Measurements from ENCODE around the gene PRIMPOL. TPM values are rescaled to one million over a fixed set of nuclear protein-coding genes. Genes with fewer than 3 reads are reported as not detected.
A peak's percentile ranks its signal among the peaks of the same experiment; 100 is the strongest.

Gene PRIMPOL
- total RNA-seq, 2 donors from 2014 or later = 10.8 to 24.9 TPM

GRCh38 chr4:184675821-184676492 lies 26.4 kb downstream of the PRIMPOL start:
- Mint-ChIP-seq H3K27ac (peak overlapping the region in 1 of 2 donors; percentile 14), H3K36me3 (no peaks in the 10 kb centered on the region), H3K9me3 (no peaks in the 10 kb centered on the region)
- no peak for DNase-seq (ENCODE audit: low spot score in 2 of 2)
- no peak for ATAC-seq

DNA sequence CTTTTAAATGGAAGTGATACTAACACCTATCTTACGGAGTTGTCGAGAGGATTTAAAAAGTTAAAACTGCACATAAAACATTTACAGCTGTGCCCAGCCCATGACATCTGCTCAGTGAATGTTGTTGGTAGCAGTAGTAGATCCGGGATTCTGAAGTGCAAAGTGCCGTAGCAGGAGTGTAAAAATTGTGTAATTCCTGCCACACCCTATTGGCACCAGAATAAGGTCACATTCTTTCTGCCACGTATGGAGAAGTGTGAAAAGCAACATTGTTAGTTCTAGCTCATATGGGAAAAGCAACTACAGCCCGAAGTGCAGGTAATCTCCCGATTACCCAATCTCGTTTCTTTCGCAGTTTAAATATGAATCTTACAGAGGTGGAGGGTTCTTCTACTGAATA lies 31.2 kb downstream of the PRIMPOL start:
- H3K27ac Mint-ChIP-seq = no peak overlapping the region
- DNase-seq (ENCODE audit: low spot score in 2 of 2) (no peak), ATAC-seq (no peak)
- no peaks in the 10 kb centered on the region for H3K9me3 Mint-ChIP-seq
- H3K36me3 Mint-ChIP-seq = no peaks in the 10 kb centered on the region

GRCh38 chr4:184681916-184682315 lies 32.4 kb downstream of the PRIMPOL start:
- Mint-ChIP-seq H3K27ac (no peak overlapping the region), H3K36me3 (no peaks in the 10 kb centered on the region), H3K9me3 (no peaks in the 10 kb centered on the region)
- no peak for ATAC-seq
- DNase-seq (ENCODE audit: low spot score in 2 of 2) = no peak

DNA sequence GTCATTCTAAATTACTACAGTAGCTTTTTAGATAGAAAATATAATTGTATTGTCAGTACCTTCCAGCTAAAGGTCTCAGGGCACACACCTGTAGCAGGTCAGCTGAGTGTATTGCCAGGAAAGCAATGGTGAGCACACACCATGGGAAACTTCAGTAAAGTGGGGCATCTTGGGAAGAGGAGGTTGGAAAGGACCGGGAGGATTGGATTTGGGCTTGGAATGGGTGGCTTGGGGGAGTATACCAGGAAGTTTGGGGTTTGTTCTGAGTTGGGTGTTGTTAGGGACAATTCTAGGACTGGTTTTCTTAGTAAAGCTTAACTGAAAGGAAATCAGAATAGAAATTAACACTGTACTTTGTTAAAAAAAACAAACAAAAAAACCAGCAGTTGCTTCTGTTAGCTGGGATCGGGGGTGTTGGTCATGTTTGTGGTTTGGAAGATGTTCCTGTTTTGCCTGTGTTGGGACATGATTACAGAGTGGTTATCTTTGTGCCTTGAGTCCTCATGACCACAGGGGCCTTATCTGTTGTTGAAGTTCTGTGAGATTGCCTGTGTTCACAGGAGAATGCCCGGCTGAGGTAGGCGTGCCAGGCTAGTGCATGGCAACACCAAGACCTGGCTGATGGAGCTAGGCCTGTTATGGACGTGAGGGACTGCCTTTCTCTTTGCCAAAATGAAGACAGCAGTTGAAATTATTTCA lies 35.1 kb downstream of the PRIMPOL start:
- DNase-seq (ENCODE audit: low spot score in 2 of 2) = no peak

DNA sequence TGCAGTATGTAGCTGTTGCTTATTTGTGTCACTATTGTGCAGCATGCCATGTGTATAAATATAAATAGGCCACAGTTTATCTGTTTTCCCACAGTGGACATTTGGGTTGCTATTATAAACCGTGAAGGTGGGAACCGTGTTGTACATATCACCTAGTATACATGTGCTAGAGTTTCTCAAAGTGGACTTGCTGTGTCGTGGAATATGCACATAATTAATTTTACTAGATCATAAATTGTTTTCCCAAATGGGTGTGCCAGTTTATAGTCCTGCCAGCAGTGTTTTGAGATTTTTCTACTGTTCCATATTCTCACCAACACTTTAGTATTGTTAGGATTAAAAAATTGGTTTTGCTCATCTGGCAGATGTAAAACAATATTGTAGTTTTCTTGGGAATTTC lies 38.5 kb downstream of the PRIMPOL start:
- no peak for ATAC-seq
- Mint-ChIP-seq H3K36me3 (peaks cover 0 to 13% of the 10 kb centered on the region in 2 donors), H3K9me3 (no peaks in the 10 kb centered on the region), H3K27ac (no peak overlapping the region)
- DNase-seq (ENCODE audit: low spot score in 2 of 2) = no peak

More for the DNA sequence above, 35.1 kb downstream of the PRIMPOL start:
- H3K9me3 Mint-ChIP-seq = no peaks in the 10 kb centered on the region
- H3K36me3 Mint-ChIP-seq = no peaks in the 10 kb centered on the region
- H3K27ac Mint-ChIP-seq = peak overlapping the region in 1 of 2 donors; percentile 48
- ATAC-seq = no peak

- peaks cover 1 to 18% of the 10 kb centered on the region in 2 donors for H3K36me3 Mint-ChIP-seq
- H3K9me3 Mint-ChIP-seq = no peaks in the 10 kb centered on the region
- peak; percentile 85 to 98 for ATAC-seq
- H3K27ac Mint-ChIP-seq = no peak overlapping the region
- DNase-seq (ENCODE audit: low spot score in 2 of 2) = peak in 1 of 2 donors; percentile 18
Measured at GRCh38 chr4:184688447-184688846, 38.9 kb downstream of the PRIMPOL start.

GRCh38 chr4:184689681-184690080 lies 40.1 kb downstream of the PRIMPOL start:
- Mint-ChIP-seq H3K27ac (peak overlapping the region; percentile 56 to 75), H3K36me3 (peaks cover 10 to 27% of the 10 kb centered on the region in 2 donors)

GRCh38 chr4:184693056-184693455 lies 43.5 kb downstream of the PRIMPOL start:
- ATAC-seq (no peak), DNase-seq (ENCODE audit: low spot score in 2 of 2) (no peak)
- no peak overlapping the region for H3K27ac Mint-ChIP-seq
- H3K36me3 Mint-ChIP-seq = peaks cover 10 to 30% of the 10 kb centered on the region in 2 donors
- H3K9me3 Mint-ChIP-seq = no peaks in the 10 kb centered on the region

More at GRCh38 chr4:184689681-184690080, 40.1 kb downstream of the PRIMPOL start:
- ATAC-seq (no peak), DNase-seq (ENCODE audit: low spot score in 2 of 2) (no peak)
- no peaks in the 10 kb centered on the region for H3K9me3 Mint-ChIP-seq

GRCh38 chr4:184694412-184694956 lies 44.9 kb downstream of the PRIMPOL start:
- ATAC-seq (no peak), DNase-seq (ENCODE audit: low spot score in 2 of 2) (no peak)
- Mint-ChIP-seq H3K36me3 (peaks cover 10 to 33% of the 10 kb centered on the region in 2 donors), H3K27ac (no peak overlapping the region), H3K9me3 (no peaks in the 10 kb centered on the region)

- no peaks in the 10 kb centered on the region for H3K9me3 Mint-ChIP-seq
- H3K36me3 Mint-ChIP-seq = peaks cover 10 to 39% of the 10 kb centered on the region in 2 donors
- ATAC-seq = no peak
- DNase-seq (ENCODE audit: low spot score in 2 of 2) = no peak
- H3K27ac Mint-ChIP-seq = no peak overlapping the region
Measured at GRCh38 chr4:184695178-184695896, 45.8 kb downstream of the PRIMPOL start.

- no peak for ATAC-seq
- no peaks in the 10 kb centered on the region for H3K9me3 Mint-ChIP-seq
- no peak overlapping the region for H3K27ac Mint-ChIP-seq
- no peak for DNase-seq (ENCODE audit: low spot score in 2 of 2)
- H3K36me3 Mint-ChIP-seq = peaks cover 15 to 32% of the 10 kb centered on the region in 2 donors
Measured at GRCh38 chr4:184697956-184698355, 48.4 kb downstream of the PRIMPOL start.

DNA sequence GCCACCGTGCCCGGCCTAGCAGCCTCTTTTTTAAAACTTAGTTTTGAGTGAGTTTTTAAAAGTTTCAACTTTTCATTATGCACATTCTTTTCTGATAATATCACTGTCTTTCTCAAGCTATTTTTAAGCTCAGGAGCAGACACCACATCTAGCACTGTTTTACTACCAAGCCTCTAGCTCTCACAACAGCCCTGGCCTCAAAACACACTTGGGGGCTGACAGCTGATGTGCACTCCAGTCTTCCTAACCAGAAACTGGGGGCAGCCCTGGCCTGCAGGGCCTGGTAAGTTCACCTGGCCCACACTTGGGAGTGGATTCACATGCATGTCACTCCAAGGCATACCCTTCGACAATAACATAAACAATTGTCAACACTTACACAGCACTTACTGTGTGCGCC lies 50.4 kb downstream of the PRIMPOL start:
- no peaks in the 10 kb centered on the region for H3K9me3 Mint-ChIP-seq
- no peak overlapping the region for H3K27ac Mint-ChIP-seq
- peaks cover 15 to 32% of the 10 kb centered on the region in 2 donors for H3K36me3 Mint-ChIP-seq
- DNase-seq (ENCODE audit: low spot score in 2 of 2) (no peak), ATAC-seq (no peak)

DNA sequence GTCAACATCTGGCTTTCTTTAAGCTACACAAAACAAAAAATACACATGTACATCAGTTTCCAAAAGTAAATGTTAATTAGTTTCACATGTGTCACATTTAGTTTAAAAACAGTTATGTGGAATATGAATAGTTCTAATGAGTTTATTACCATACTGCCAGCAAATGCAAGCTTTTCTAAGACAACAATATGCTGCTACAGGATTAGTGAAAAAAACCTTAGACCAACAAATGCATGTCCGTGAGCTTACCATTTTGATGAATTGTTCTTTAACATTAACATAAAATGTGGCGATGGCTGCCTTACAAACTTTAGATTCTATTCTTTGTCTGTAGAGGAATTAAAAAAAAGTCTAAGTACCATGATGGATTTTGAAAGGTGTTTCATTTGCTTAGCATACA lies 52.6 kb downstream of the PRIMPOL start:
- H3K27ac Mint-ChIP-seq = no peak overlapping the region
- peaks cover 33 to 50% of the 10 kb centered on the region in 2 donors for H3K36me3 Mint-ChIP-seq
- no peaks in the 10 kb centered on the region for H3K9me3 Mint-ChIP-seq
- ATAC-seq (no peak), DNase-seq (ENCODE audit: low spot score in 2 of 2) (no peak)

DNA sequence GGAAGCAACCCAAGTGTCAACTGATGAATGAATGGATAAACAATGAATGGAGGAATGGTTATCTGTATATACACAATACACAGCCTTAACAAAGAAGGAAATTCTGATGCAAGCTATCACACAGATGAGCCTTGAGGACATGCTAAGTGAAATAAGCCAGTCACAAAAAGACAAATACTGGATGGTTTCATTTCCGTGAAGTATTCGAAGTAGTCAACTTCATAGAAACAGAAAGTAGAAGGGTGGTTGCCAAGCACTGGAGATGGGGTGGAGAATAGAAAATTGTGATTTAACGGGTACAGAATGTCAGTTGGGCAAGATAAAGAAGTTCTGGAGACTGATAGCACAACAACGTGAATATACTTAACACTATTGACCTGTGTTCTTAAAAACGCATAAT lies 56.2 kb downstream of the PRIMPOL start:
- DNase-seq (ENCODE audit: low spot score in 2 of 2) (no peak), ATAC-seq (peak; percentile 31 to 73)
- H3K9me3 Mint-ChIP-seq = no peaks in the 10 kb centered on the region
- H3K27ac Mint-ChIP-seq = no peak overlapping the region
- H3K36me3 Mint-ChIP-seq = peaks cover 40 to 59% of the 10 kb centered on the region in 2 donors

DNA sequence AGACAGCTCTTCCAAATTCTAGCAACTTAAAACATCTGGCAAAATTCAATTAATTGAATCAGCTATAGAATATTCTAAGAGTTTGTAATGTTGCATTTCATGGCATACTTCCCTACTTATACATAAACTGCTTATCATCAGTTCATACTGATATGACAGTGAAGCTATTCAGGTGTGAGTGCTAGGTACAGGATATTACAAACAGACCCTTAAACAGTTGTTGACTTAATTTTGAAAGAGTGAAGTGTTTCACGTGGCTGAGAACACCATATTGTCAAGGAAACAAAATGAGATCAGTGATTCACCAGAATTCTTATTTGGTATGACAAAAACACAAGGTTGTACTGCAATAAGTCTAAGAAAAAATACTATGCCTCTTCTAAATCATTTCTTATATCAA lies 56.9 kb downstream of the PRIMPOL start:
- H3K36me3 Mint-ChIP-seq = peaks cover 40 to 59% of the 10 kb centered on the region in 2 donors
- H3K27ac Mint-ChIP-seq = peak overlapping the region in 1 of 2 donors; percentile 24
- no peak for DNase-seq (ENCODE audit: low spot score in 2 of 2)
- ATAC-seq = peak in 1 of 2 donors; percentile 74
- no peaks in the 10 kb centered on the region for H3K9me3 Mint-ChIP-seq

GRCh38 chr4:184712322-184712721 lies 62.8 kb downstream of the PRIMPOL start:
- no peak overlapping the region for H3K27ac Mint-ChIP-seq
- peaks cover 28 to 42% of the 10 kb centered on the region in 2 donors for H3K36me3 Mint-ChIP-seq
- no peaks in the 10 kb centered on the region for H3K9me3 Mint-ChIP-seq
- DNase-seq (ENCODE audit: low spot score in 2 of 2) (no peak), ATAC-seq (no peak)

DNA sequence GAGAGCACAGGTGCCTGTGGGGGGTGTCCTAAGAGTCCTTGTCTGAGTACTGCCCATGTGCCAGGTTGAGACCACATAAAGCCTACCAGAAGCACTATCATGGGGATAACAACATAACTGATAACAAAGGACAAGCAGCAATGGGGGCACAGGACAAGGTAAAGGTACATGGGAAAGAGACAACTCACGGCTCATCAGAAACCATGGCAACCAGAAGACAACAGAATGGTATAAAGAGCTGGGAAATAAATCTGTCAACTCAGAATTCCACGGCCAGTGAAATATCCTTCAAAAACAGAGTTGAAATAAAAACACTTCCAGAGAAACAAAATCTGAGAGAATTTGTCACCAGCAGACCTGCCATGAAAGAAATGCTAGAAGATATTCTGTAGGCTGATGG lies 64.3 kb downstream of the PRIMPOL start:
- H3K9me3 Mint-ChIP-seq = no peaks in the 10 kb centered on the region
- H3K36me3 Mint-ChIP-seq = peaks cover 38 to 45% of the 10 kb centered on the region in 2 donors
- H3K27ac Mint-ChIP-seq = peak overlapping the region in 1 of 2 donors; percentile 12
- DNase-seq (ENCODE audit: low spot score in 2 of 2) (no peak), ATAC-seq (no peak)
